Bronchial epithelial cell (primary cell): Measurements from ENCODE around the gene ETV6. TPM values are rescaled to one million over a fixed set of nuclear protein-coding genes. Genes with fewer than 3 reads are reported as not detected.

Source experiments
- DNase-seq: peaks from one replicate; pipeline ENCODE4 v3.0.0-alpha.2; 2010; ENCODE audit warnings: low read depth
- FAIRE-seq: peaks from 2 replicates; lab custom pipeline; 2011; peaks lifted over from hg19 to GRCh38; lab: Jason Lieb, UNC
- H3K27me3 ChIP-seq: 2 replicates; pipeline ENCODE4 v1.5.1; 2011; ENCODE audit warnings: low read length; ENCODE audit not compliant: control insufficient read depth, insufficient read depth
- H3K36me3 ChIP-seq: 2 replicates; pipeline ENCODE4 v1.5.1; 2011; ENCODE audit warnings: low read length; ENCODE audit not compliant: control insufficient read depth, insufficient read depth
- H3K4me3 ChIP-seq: 2 replicates; pipeline ENCODE4 v1.5.1; 2011; ENCODE audit warnings: mild to moderate bottlenecking, low read depth, low read length, control low read depth
- total RNA-seq: library from RNA; depleted of rRNA; stranded (reverse); fragments of >200 nt; gene quantifications from 2 replicates; pipeline ENCODE4 v1.2.1, GENCODE V29; 2014
- TF ChIP-seq, protein P1 (sequence below): IDR thresholded peaks from 2 replicates; pipeline ENCODE4 v1.5.1; 2011; ENCODE audit warnings: mild to moderate bottlenecking, moderate library complexity, low read length, control low read depth, inconsistent platforms; ENCODE audit not compliant: insufficient read depth, severe bottlenecking

The ETV6 gene
- total RNA-seq, 1 donor from 2014 or later, result 2.6 TPM

GRCh38 chr12:11710431-11710830 is 61.0 kb downstream of the ETV6 start:
- FAIRE-seq, result no peak
- H3K27me3 ChIP-seq, result no peaks in the 10 kb centered on the region
- TF ChIP-seq, protein P1, sequence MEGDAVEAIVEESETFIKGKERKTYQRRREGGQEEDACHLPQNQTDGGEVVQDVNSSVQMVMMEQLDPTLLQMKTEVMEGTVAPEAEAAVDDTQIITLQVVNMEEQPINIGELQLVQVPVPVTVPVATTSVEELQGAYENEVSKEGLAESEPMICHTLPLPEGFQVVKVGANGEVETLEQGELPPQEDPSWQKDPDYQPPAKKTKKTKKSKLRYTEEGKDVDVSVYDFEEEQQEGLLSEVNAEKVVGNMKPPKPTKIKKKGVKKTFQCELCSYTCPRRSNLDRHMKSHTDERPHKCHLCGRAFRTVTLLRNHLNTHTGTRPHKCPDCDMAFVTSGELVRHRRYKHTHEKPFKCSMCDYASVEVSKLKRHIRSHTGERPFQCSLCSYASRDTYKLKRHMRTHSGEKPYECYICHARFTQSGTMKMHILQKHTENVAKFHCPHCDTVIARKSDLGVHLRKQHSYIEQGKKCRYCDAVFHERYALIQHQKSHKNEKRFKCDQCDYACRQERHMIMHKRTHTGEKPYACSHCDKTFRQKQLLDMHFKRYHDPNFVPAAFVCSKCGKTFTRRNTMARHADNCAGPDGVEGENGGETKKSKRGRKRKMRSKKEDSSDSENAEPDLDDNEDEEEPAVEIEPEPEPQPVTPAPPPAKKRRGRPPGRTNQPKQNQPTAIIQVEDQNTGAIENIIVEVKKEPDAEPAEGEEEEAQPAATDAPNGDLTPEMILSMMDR, result no peak

DNA sequence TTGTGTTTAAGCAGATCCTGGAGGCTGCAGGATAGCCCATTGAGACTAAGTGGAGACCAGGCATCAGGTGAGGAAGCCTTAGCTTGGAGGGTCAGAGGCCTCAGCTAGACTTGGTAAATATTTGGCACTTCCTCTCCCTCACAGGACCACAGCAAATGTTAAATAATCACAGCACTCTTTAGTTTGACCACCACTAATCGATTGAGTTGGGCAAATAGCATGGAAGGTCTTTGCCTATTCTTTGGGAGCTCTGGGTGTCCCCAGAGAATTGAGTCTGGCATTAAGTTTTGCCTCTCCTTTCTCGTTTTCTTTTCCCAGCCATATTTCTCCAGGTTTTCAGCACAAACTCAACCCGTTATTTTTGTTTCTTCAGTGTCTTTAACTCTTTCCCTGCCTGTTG is 61.4 kb downstream of the ETV6 start:
- DNase-seq (no peak), FAIRE-seq (no peak)
- H3K27me3 ChIP-seq, result no peaks in the 10 kb centered on the region
- no peak overlapping the region for H3K4me3 ChIP-seq
- peaks cover 2% of the 10 kb centered on the region for H3K36me3 ChIP-seq
- TF ChIP-seq, protein P1, result no peak

More at GRCh38 chr12:11710431-11710830, 61.0 kb downstream of the ETV6 start:
- H3K36me3 ChIP-seq, result peaks cover 2% of the 10 kb centered on the region
- H3K4me3 ChIP-seq, result no peak overlapping the region
- DNase-seq, result no peak

DNA sequence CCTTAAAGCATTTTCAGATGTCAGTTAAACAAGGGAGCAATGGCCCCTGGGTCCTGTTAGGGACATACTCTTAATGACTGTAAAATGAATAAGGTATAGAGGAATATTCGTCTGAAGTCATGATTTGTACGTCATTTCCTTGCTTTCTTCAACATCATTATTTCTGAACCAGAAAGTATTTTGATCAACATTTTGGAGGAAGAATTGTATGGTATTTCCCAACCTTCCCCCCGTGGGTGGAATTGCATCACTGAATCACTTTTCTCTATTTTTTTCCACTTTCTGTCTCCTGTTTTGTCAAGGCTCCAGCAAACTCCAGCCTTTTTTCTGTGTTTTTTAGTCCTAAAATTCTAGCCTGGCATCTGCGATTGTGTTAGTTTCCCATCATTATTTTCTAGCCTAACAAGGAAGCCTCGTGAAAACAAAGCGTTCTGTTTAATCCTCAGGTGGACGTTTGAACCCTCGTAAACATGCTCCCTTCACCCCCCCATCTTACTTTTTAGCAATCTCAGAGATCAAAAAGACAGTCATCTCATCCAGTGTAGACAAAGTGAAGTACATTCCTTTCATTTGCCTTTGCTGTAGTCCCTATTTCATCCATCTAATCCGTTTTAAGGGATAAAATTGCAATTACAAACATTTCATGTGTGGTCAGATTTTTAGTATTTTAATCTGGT is 62.3 kb downstream of the ETV6 start:
- no peaks in the 10 kb centered on the region for H3K27me3 ChIP-seq
- DNase-seq (no peak), FAIRE-seq (no peak)
- no peak overlapping the region for H3K4me3 ChIP-seq
- H3K36me3 ChIP-seq, result peaks cover 2% of the 10 kb centered on the region
- TF ChIP-seq, protein P1, result no peak

GRCh38 chr12:11712491-11712890 is 63.0 kb downstream of the ETV6 start:
- TF ChIP-seq, protein P1, result no peak

GRCh38 chr12:11713202-11713601 is 63.7 kb downstream of the ETV6 start:
- TF ChIP-seq, protein P1, result no peak
- no peak overlapping the region for H3K4me3 ChIP-seq
- H3K36me3 ChIP-seq, result peaks cover 2% of the 10 kb centered on the region
- H3K27me3 ChIP-seq, result no peaks in the 10 kb centered on the region
- FAIRE-seq (no peak), DNase-seq (no peak)

More at GRCh38 chr12:11712491-11712890, 63.0 kb downstream of the ETV6 start:
- DNase-seq (no peak), FAIRE-seq (no peak)
- Histone ChIP-seq H3K27me3 (no peaks in the 10 kb centered on the region), H3K4me3 (no peak overlapping the region), H3K36me3 (peaks cover 2% of the 10 kb centered on the region)

GRCh38 chr12:11714626-11715025 is 65.2 kb downstream of the ETV6 start:
- Histone ChIP-seq H3K4me3 (no peak overlapping the region), H3K36me3 (peaks cover 2% of the 10 kb centered on the region), H3K27me3 (no peaks in the 10 kb centered on the region)
- FAIRE-seq (no peak), DNase-seq (no peak)
- TF ChIP-seq, protein P1, result no peak
